CMK (cell line): ENCODE data around the gene TENM3.

ENCODE experiments used
- DNase-seq: peaks from one replicate; pipeline ENCODE4 v3.0.0-alpha.2; 2010; ENCODE audit warnings: low read depth

Gene TENM3

GRCh38 chr4:182818926-182819730, 575.9 kb downstream of the TENM3 start:
- no peak for DNase-seq

DNA sequence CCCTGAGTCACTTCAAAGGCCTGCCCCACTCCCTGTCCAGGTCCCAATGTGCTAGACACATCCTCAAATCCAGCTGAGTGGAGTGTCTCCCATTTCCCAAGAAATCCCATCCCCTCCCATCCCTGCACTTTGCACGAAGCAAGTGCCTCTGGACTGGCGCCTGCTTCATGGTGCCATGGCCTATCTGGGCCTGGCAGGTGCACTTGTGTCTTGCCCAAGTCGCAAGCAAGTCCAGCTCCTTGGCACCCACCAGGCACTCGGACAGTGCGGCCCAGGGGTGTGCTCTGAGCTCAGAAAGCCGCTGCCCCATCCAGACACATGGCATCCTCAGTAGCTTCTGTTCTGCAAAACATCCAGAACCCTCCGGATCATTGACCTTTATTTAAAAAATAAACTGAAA, 576.5 kb downstream of the TENM3 start:
- no peak for DNase-seq

GRCh38 chr4:182822554-182822953, 579.4 kb downstream of the TENM3 start:
- DNase-seq = no peak

- DNase-seq = no peak
Observed at GRCh38 chr4:182823576-182823975, 580.4 kb downstream of the TENM3 start.

- no peak for DNase-seq
Observed at GRCh38 chr4:182825003-182825402, 581.8 kb downstream of the TENM3 start.

GRCh38 chr4:182825786-182826185, 582.6 kb downstream of the TENM3 start:
- no peak for DNase-seq

- no peak for DNase-seq
Observed at GRCh38 chr4:182826391-182826790, 583.2 kb downstream of the TENM3 start.

- no peak for DNase-seq
Observed at GRCh38 chr4:182827166-182827565, 584.0 kb downstream of the TENM3 start.

- DNase-seq = no peak
Observed at GRCh38 chr4:182827954-182828353, 584.8 kb downstream of the TENM3 start.

DNA sequence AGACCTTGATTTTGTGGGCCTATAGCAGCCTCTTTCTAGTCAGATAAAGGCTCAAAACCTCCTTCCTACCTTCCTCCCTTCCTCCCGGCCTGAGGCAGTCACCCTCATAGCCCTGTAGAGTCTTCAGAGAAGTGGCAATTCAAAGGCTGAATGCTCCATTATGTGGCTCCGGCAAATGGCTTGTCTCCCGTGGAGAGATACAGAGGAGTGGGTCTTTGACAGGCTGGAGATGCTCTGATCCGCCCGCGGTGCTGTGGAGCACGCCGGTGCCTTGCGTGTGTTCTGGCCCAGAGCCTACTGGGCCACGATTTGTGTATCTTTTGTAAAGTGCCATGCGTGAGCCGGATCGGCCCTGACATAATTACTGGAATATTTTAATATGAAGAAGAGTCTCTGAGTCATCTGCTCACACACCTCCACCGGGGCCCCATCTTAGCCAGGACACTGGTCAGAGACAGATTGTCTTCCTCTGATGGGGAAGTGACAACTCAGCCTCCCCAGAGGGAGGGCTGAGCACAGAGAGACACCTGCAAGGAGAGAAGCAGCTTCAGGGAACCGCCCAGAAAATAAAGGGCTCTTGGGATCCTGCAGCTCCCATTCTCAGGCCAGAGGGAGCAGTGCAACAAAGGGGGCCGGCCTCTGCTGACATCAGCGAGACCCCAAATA, 585.3 kb downstream of the TENM3 start:
- DNase-seq = no peak

DNA sequence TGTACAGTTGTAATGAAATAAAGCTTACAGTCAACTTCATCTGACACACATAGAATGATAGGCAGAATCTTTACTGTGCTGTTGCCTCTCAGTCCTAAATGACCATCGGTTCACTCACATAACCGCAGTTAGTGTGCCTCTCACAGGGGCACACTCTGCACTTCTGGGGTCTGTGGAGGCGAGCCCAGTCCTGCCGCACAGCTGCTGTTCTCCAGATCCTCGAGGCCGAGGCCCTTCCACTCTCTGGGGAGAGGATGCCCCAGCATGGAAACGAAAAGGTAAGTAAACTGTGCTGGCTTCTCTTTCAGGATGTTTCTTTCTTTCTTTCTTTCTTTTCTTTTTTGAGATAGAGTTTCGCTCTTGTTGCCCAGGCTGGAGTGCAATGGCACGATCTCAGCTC, 586.0 kb downstream of the TENM3 start:
- no peak for DNase-seq

DNA sequence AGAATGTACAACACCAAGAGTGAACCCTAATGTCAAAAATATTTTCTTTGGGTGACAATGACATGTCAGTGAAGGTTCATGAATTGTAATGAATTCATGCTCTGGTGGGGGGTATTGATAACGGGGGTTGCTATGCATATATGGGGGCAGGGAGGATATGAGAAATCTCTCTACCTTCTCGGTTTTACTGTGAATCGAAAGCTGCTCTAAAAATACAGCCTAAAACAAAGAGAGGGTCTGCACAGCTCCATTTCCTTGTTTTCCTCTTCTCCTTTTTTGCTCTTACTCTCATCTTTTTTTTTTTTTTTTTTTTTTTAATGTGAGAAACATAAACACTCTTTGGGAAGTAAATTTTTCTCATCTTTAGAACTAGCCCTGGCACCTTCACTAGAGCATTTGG, 588.2 kb downstream of the TENM3 start:
- DNase-seq = no peak

DNA sequence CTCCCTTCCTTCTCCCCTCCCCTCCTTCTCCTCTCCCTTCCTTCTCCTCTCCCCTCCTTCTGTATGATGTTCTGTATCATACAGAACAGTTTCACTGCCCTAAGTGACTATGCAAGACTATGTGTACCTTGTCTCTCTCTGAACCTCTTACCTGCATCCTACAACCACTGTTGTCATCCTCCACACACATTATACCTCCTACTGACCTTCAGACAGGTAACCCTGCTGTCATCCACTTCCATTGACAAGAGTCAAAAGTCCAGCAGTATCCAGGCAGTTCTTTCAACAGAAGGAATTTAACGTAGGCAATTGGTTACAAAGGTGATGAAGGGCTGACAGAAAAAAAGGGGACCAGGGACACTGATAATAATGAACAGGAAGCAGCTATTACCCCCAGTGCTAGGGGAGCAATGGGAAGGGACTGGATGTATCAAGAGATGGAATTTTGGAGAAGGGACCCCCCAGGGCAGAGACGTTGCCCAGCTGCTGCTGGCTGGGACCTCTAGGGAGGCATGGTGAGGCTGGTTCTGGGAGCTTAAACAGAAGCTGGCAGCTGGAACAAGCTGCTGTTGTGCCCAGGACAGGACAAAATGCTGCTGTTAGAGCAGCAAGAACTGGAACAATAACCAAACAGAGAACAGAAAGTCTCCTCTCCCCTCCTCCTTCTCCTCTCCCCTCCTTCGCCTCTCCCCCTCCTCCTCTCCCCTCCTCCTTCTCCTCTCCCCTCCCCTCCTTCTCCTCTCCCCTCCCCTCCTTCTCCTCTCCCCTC, 589.3 kb downstream of the TENM3 start:
- no peak for DNase-seq

GRCh38 chr4:182835006-182835740, 592.0 kb downstream of the TENM3 start:
- DNase-seq = no peak

- no peak for DNase-seq
Observed at GRCh38 chr4:182837831-182838230, 594.6 kb downstream of the TENM3 start.

DNA sequence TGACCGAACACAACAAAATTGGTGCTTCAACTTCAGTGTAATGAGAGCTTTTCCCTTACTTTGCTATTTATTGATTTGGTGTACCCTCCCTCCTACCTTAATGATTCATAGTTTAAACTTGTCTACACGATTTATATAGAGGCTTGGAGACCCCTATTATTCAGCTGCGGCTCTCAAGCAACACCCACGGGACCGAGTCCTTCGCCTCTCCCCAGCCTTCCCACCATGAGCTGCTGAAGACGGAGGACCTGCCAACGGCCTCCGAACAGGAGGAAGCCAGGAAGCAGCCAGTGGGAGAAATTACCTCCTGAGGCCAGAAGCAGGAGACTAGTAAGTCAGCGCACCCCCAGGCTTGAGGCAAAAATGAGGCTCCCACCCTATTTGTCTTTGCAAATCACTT, 595.3 kb downstream of the TENM3 start:
- no peak for DNase-seq

DNA sequence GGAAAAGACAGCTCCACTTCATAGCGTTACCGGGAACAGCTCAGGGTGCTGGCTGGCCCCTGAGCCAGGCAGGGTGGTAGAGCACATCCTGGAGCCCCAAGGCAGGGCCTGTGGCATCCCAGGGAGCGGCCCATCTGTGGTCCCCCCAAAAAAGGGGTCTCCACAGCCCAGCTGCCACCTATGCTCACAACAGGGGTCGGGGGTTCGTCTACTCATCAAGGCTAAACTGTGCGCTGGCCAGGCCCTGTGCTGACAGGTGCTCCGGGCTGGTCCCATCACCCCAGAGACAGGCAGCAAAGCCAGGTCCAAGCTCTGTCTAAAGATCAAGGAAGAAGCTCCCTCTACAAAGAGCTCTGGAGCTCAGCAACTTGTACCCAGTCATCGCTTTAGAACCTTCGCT, 596.1 kb downstream of the TENM3 start:
- DNase-seq = no peak

DNA sequence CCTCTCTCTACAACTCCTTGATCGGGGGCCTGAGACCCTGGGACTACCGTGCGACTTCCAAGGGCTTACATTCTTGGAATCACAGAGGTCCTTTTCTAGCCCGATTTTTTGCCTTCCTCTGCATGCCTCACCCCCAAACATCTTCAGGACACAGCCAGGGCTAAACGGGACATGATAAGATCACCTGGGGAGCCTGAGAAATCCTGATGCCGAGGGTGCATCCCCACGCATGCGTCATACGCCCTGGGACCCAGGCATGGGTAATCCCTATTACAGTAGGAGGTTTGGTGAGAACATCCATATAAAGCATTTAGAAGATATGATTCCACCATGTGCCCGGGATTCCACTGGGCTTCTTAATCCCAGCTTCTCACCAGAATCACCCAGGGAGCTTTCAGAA, 596.9 kb downstream of the TENM3 start:
- DNase-seq = no peak

DNA sequence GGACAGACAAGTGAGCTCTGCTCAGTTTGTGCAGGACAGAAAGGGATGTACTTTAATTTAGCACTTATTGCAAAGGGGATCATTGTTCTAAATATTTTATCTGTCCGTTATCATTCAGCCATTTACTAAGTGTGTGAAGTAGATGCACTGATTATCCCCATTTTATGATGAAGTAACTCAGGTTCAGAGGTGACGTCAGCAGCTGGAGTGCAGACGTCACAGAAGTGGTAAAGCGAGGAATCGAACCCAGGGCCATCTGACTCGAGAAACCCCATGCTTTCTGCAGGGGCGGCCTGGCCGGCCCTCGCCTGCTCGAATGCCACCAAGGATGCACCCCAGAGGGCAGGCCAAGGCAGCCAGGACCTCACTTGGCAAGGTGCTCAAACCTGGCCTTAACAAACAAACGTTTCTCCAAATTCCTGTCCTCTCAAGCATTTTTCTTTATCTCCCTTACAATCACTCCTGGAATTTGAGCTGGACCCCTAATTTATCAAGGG, 599.0 kb downstream of the TENM3 start:
- DNase-seq = no peak

- DNase-seq = no peak
Observed at GRCh38 chr4:182842759-182843390, 599.7 kb downstream of the TENM3 start.

- no peak for DNase-seq
Observed at GRCh38 chr4:182843808-182844325, 600.7 kb downstream of the TENM3 start.
